NCI-H345 treated with DMSO at 0.1 percent for 48 hours (cell line): ENCODE results near the gene MBOAT1.
"Not testable (repeated sequence)": the region's sequence is repeated elsewhere in the genome, so short reads cannot be mapped to it uniquely, and the experiment has no call there.

Source experiments
- DNase-seq: peaks from one replicate; lab custom pipeline; 2025; ENCODE audit not compliant: unreplicated experiment; lab: John Stamatoyannopoulos, UW

MBOAT1 gene

GRCh38 chr6:20173833-20174792 lies 38.2 kb downstream of the MBOAT1 start:
- no peak for DNase-seq

- DNase-seq, result no peak
Observed at GRCh38 chr6:20172842-20173456, 39.3 kb downstream of the MBOAT1 start.

- DNase-seq, result no peak
Observed at GRCh38 chr6:20170455-20171148, 41.7 kb downstream of the MBOAT1 start.

GRCh38 chr6:20169786-20170185 lies 42.5 kb downstream of the MBOAT1 start:
- no peak for DNase-seq

GRCh38 chr6:20169119-20169557 lies 43.1 kb downstream of the MBOAT1 start:
- no peak for DNase-seq

GRCh38 chr6:20168690-20169089 lies 43.6 kb downstream of the MBOAT1 start:
- no peak for DNase-seq

GRCh38 chr6:20167601-20168000 lies 44.7 kb downstream of the MBOAT1 start:
- DNase-seq, result no peak

GRCh38 chr6:20166210-20166609 lies 46.1 kb downstream of the MBOAT1 start:
- DNase-seq, result no peak

- DNase-seq, result no peak
Observed at GRCh38 chr6:20162515-20162914, 49.8 kb downstream of the MBOAT1 start.

- no peak for DNase-seq
Observed at GRCh38 chr6:20160541-20161283, 51.6 kb downstream of the MBOAT1 start.

- DNase-seq, result no peak
Observed at GRCh38 chr6:20159781-20160540, 52.3 kb downstream of the MBOAT1 start.

GRCh38 chr6:20159098-20159497 lies 53.2 kb downstream of the MBOAT1 start:
- DNase-seq, result no peak

- no peak for DNase-seq
Observed at GRCh38 chr6:20158676-20159075, 53.6 kb downstream of the MBOAT1 start.

GRCh38 chr6:20156824-20157223 lies 55.4 kb downstream of the MBOAT1 start:
- no peak for DNase-seq

- no peak for DNase-seq
Observed at GRCh38 chr6:20154753-20155152, 57.5 kb downstream of the MBOAT1 start.

GRCh38 chr6:20153194-20153593 lies 59.1 kb downstream of the MBOAT1 start:
- DNase-seq, result no peak

GRCh38 chr6:20148433-20148832 lies 63.8 kb downstream of the MBOAT1 start:
- no peak for DNase-seq

- DNase-seq, result no peak
Observed at GRCh38 chr6:20147469-20147868, 64.8 kb downstream of the MBOAT1 start.

GRCh38 chr6:20146831-20147230 lies 65.4 kb downstream of the MBOAT1 start:
- DNase-seq, result not testable (repeated sequence)

GRCh38 chr6:20146291-20146690 lies 66.0 kb downstream of the MBOAT1 start:
- no peak for DNase-seq
